Measurements from ENCODE around the gene OGT. TPM values are rescaled to one million over a fixed set of nuclear protein-coding genes. Genes with fewer than 3 reads are reported as not detected.

The OGT gene
- total RNA-seq, 2 donors from 2014 or later, result 50.8 to 54.0 TPM

DNA sequence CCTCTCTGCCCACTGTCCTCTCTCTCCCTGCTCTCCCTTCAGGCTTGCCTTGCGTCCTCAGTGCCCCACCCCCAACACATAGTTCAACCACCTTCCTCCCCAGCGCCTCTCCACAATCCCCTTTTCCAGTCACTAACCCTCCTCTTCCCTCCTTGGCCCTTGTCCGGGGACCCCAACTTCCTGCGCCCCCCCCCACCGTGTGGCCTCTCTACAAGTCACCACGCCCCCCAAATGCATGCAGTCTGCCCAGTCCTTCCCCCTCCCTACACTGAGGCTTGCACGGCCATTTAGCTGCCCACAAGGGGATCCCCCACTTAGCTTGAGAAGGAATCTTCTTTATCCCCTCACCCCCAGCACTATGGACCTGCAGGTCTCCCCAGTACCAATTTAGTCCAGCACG, 84.8 kb downstream of the OGT start:
- Histone ChIP-seq H3K36me3 (peaks cover 12% of the 10 kb centered on the region), H3K9me3 (no peaks in the 10 kb centered on the region), H3K4me1 (peaks cover 0 to 10% of the 10 kb centered on the region in 2 donors), H3K27me3 (no peaks in the 10 kb centered on the region), H3K4me3 (no peak overlapping the region), H3K27ac (no peak overlapping the region)
- TF ChIP-seq, protein P1, sequence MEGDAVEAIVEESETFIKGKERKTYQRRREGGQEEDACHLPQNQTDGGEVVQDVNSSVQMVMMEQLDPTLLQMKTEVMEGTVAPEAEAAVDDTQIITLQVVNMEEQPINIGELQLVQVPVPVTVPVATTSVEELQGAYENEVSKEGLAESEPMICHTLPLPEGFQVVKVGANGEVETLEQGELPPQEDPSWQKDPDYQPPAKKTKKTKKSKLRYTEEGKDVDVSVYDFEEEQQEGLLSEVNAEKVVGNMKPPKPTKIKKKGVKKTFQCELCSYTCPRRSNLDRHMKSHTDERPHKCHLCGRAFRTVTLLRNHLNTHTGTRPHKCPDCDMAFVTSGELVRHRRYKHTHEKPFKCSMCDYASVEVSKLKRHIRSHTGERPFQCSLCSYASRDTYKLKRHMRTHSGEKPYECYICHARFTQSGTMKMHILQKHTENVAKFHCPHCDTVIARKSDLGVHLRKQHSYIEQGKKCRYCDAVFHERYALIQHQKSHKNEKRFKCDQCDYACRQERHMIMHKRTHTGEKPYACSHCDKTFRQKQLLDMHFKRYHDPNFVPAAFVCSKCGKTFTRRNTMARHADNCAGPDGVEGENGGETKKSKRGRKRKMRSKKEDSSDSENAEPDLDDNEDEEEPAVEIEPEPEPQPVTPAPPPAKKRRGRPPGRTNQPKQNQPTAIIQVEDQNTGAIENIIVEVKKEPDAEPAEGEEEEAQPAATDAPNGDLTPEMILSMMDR (IDR thresholded peaks at IDR 0.05), result no peak
- no peak for DNase-seq (ENCODE audit: low spot score)

DNA sequence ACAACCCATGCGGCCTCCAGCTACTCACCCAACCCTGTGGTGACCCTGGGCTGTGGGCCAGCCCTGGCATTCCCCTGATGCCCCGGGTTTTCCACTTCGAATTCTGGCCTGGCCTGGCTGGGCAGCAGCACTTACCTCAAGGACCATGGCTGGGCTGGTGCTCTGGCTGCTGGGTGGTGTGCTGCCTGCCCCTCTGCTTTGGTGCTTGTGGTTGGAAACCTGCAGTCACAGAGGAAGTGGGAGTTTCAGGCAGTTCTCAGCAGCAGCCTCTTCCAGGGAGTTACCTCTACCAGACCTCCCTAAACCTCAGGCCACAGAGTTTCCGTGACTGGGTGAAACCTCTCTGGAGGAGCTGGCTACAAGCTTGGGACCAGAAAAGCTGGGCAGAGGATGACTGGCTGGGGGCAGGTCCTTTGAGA, 85.4 kb downstream of the OGT start, which contains the start of gene CXCR3:
Gene CXCR3 (minus strand): TSS at position 209 of the 419 bp plus-strand sequence. CDS start 62 bp downstream, at position 147.
- Histone ChIP-seq H3K27ac (no peak within 1 kb of the TSS), H3K36me3 (peaks cover 6% of the 10 kb centered on the region), H3K27me3 (no peaks in the 10 kb centered on the region), H3K4me1 (peaks cover 0 to 16% of the 10 kb centered on the region in 2 donors), H3K4me3 (no peak within 1 kb of the TSS), H3K9me3 (no peaks in the 10 kb centered on the region)
- DNase-seq (ENCODE audit: low spot score), result no peak
- TF ChIP-seq, protein P1 (IDR thresholded peaks at IDR 0.05), result no peak

DNA sequence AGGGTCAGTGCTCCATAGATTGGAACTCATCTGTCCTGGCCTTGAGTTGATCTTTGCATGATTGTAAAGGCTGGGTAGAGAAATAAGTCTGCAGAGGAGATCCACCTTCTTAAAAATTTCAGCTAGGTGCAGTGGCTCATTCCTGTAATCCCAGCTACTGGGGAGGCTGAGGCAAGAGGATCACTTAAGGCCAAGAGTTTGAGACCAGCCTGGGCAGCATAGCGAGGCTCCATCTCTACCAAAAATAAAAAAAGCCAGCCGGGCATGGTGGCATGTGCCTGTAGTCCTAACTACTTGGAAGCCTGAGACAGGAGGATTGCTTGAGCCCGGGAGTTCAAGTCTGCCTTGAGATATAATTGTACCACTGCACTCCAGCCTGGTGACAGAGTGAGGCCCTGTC, 85.9 kb downstream of the OGT start:
- TF ChIP-seq, protein P1 (IDR thresholded peaks at IDR 0.05), result no peak
- H3K9me3 ChIP-seq, result no peaks in the 10 kb centered on the region
- H3K27me3 ChIP-seq, result no peaks in the 10 kb centered on the region
- H3K4me3 ChIP-seq, result no peak overlapping the region
- DNase-seq (ENCODE audit: low spot score), result no peak
- peaks cover 6% of the 10 kb centered on the region for H3K36me3 ChIP-seq
- peaks cover 0 to 19% of the 10 kb centered on the region in 2 donors for H3K4me1 ChIP-seq
- H3K27ac ChIP-seq, result no peak overlapping the region

DNA sequence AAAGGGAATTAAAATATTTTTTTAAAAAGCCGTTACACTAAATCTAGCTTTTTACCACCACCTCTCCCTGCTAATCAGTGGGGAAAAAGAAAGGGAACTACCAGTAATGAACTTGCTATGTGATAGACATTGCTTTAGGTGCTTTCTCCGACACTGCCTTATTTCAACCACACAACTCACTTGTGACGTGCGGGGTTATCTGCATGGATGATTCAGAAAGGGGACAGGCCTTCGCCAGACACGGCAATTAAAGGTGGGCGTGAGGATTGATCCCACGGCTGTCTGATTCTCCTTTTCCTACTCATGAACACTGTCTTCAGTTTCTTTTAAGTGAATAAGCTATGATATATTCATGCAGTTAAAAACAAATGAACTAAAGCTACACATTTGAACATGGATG, 86.3 kb downstream of the OGT start:
- H3K4me1 ChIP-seq, result peaks cover 0 to 19% of the 10 kb centered on the region in 2 donors
- H3K9me3 ChIP-seq, result no peaks in the 10 kb centered on the region
- peaks cover 4% of the 10 kb centered on the region for H3K36me3 ChIP-seq
- no peak for DNase-seq (ENCODE audit: low spot score)
- H3K27ac ChIP-seq, result no peak overlapping the region
- H3K27me3 ChIP-seq, result no peaks in the 10 kb centered on the region
- TF ChIP-seq, protein P1 (IDR thresholded peaks at IDR 0.05), result no peak
- no peak overlapping the region for H3K4me3 ChIP-seq

DNA sequence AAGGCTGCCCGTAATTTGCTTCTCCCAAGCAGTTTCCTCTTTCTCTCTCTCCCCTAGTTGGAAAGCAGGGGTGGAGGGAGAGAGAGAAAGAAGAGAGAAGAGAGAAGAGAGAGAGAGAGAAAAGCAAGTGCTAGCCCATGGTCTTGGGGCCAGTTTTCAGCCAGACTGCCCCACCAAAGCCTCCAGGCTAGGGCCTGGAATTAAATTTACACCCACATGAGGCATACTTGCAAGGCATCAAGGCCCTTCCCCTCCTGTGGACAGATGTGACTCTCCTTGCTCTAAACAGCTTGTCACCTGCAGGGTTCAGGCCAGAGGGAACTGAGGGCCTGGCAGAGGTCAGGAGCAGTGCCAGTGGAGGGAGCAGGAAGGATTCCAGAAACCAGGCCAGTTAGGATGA, 87.1 kb downstream of the OGT start:
- H3K9me3 ChIP-seq, result no peaks in the 10 kb centered on the region
- H3K27me3 ChIP-seq, result no peaks in the 10 kb centered on the region
- no peak overlapping the region for H3K4me3 ChIP-seq
- no peak overlapping the region for H3K27ac ChIP-seq
- H3K36me3 ChIP-seq, result no peaks in the 10 kb centered on the region
- peaks cover 0 to 19% of the 10 kb centered on the region in 2 donors for H3K4me1 ChIP-seq
- TF ChIP-seq, protein P1 (IDR thresholded peaks at IDR 0.05), result no peak
- DNase-seq (ENCODE audit: low spot score), result no peak

DNA sequence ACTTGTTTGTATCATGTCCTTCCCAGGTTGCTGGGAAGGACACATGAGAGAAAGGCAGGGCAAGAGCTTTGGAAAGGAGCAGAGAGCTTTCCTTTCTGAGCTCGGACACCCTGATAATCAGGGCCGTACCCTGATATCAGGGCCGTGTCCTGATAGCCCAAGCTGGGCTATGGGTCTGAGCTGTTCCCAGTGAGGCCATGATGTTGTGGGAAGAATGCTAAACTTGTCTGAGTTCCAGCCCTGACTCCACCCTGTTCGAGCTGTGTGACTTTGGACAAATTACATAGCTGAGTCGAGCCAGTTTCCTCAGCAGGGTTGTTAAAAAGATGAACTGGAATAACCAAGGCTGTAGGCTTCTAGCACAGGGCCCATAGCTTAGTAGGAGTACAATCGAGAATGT, 88.7 kb downstream of the OGT start:
- Histone ChIP-seq H3K4me3 (no peak overlapping the region), H3K36me3 (no peaks in the 10 kb centered on the region), H3K9me3 (no peaks in the 10 kb centered on the region), H3K27ac (peak overlapping the region in 1 of 2 donors; percentile 23), H3K4me1 (peaks cover 0 to 19% of the 10 kb centered on the region in 2 donors), H3K27me3 (no peaks in the 10 kb centered on the region)
- DNase-seq (ENCODE audit: low spot score), result no peak
- TF ChIP-seq, protein P1 (IDR thresholded peaks at IDR 0.05), result no peak

Measured in right atrium auricular region (tissue), 2 donors.